ENCODE measurements around the gene PDZD7.
A peak's percentile ranks its signal among the peaks of the same experiment; 100 is the strongest.

Gene PDZD7

GRCh38 chr10:100966887-100967286 lies 64.0 kb downstream of the PDZD7 start:
- no peak for DNase-seq

GRCh38 chr10:100965820-100966219 lies 65.1 kb downstream of the PDZD7 start:
- DNase-seq, result no peak

GRCh38 chr10:100963826-100964225 lies 67.1 kb downstream of the PDZD7 start:
- no peak for DNase-seq

GRCh38 chr10:100962351-100963080 lies 68.4 kb downstream of the PDZD7 start:
- DNase-seq, result no peak

- DNase-seq, result peak; percentile 10 to 69 (median 36)
Observed at GRCh38 chr10:100960251-100960650, 70.7 kb downstream of the PDZD7 start.

All from suppressor macrophage (primary cell).